SK-N-MC (cell line): ENCODE data around the gene SHROOM4.

Source experiments
- DNase-seq: peaks from one replicate; pipeline ENCODE4 v3.0.0-alpha.2; 2011; ENCODE audit warnings: low read depth, low spot score
- H3K27ac ChIP-seq: fragments of 200-600 bp; sonication (generic); 2 replicates; pipeline ENCODE4 v1.5.1; 2016; ENCODE audit warnings: mixed run types
- H3K36me3 ChIP-seq: fragments of 200-600 bp; sonication (generic); 2 replicates; pipeline ENCODE4 v1.6.1; 2017; ENCODE audit warnings: antibody characterized with exemption, low read length, mixed read lengths; ENCODE audit not compliant: insufficient read depth
- H3K4me3 ChIP-seq: fragments of 200-600 bp; sonication (generic); 2 replicates; pipeline ENCODE4 v1.5.1; 2016
- H3K9ac ChIP-seq: fragments of 200-600 bp; sonication (generic); 2 replicates; pipeline ENCODE4 v1.8.0; 2017; ENCODE audit warnings: mixed run types, mixed read lengths; ENCODE audit not compliant: insufficient read length
- H3K9me3 ChIP-seq: fragments of 200-600 bp; sonication (generic); 2 replicates; pipeline ENCODE4 v1.6.1; 2017; ENCODE audit warnings: low read depth, mild to moderate bottlenecking, antibody characterized with exemption, low read length, moderate library complexity, mixed read lengths
- EZH2 ChIP-seq: fragments of 200-600 bp; sonication (generic); IDR thresholded peaks from one replicate; pipeline ENCODE4 v1.6.1; 2017; ENCODE audit warnings: antibody characterized with exemption
- FOXP2 ChIP-seq: optimal IDR thresholded peaks from 2 replicates; pipeline ENCODE3; 2011; ENCODE audit warnings: mild to moderate bottlenecking, moderate library complexity; ENCODE audit not compliant: insufficient read depth; ENCODE audit errors: extremely low read length, control extremely low read depth
- POLR2AphosphoS5 ChIP-seq: IDR thresholded peaks from 2 replicates; pipeline ENCODE4 v1.6.1; 2012; ENCODE audit warnings: mild to moderate bottlenecking, low read depth, low read length, borderline replicate concordance

Gene SHROOM4

DNA sequence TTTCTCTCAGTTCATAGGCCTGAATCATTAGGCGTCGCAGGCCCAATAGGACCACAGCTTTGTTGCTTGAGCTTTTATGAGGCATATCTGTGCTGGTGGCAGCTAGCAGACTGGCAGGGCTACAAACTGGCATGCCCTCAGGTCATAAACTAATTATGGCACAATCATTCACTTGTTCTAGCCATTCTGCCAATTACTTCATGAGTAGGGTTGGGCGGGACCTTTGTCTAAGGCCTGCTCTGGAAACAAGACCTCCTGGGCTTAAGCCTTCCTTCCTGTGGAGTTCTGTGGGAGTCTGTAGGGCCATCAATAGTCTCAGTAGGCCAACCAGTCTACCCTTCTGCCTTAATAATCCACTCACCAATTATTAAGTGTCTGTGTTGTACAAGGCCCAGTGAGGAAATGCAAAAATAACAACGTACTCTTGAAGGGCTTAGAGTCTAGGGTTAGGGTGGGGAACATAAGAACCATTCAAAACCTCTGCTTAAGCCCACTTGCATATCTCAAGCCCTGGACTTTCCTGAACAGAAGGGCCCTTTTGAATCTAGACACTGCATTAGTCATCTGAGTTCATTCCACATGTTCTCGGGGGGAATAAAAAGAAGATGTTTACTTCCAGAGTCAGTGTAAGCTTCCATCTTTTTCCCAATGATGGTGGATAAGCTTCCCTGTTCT lies 44.5 kb downstream of the SHROOM4 start:
- Histone ChIP-seq H3K36me3 (no peaks in the 10 kb centered on the region), H3K9me3 (no peaks in the 10 kb centered on the region), H3K27ac (no peak overlapping the region), H3K9ac (no peak overlapping the region), H3K4me3 (no peak overlapping the region)
- DNase-seq: no peak
- TF ChIP-seq EZH2 (no peak), FOXP2 (no peak), POLR2AphosphoS5 (no peak)

DNA sequence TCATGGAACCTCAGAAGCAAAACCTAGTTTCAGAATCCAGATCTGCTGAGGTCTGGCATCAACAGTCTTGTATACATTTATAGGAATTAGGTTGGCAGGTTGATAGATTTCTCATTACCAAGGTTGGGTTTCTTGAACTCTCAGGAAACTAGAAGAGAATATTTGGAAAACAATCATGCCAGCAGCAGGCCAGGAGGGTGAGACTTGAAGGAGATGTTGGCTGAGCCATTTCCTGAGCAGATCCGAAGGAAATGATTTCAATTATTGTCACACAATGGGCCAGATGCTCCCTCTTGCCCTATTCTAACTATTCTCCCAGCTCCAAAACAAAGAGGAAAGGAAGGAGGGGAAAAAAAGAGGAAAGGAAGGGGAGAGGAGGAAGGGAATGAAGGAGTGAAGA lies 45.2 kb downstream of the SHROOM4 start:
- Histone ChIP-seq H3K4me3 (no peak overlapping the region), H3K27ac (no peak overlapping the region), H3K36me3 (no peaks in the 10 kb centered on the region), H3K9me3 (no peaks in the 10 kb centered on the region), H3K9ac (no peak overlapping the region)
- no peak for DNase-seq
- no peak for TF ChIP-seq POLR2AphosphoS5
- no peak for TF ChIP-seq EZH2
- TF ChIP-seq FOXP2: no peak

DNA sequence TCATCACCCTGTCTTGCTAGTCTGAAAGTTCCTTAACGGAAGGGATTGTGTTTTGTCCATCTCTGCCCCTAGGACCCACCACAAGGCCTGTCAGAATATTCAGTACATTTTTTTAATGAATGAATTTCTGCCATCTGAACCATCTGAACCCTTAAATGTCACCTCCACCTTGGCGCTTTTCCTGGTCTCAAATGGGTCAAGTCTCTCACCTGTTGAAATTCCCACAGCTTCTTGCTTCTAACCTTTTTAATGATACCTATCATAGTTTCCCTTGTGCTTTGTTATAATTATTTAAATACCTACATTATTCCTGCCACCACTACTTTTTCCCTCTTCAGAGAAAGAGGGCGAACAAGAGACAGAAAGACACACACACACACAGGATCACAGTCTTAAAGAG lies 48.0 kb downstream of the SHROOM4 start:
- H3K9ac ChIP-seq: no peak overlapping the region
- TF ChIP-seq POLR2AphosphoS5: no peak
- TF ChIP-seq FOXP2: no peak
- no peak for TF ChIP-seq EZH2
- DNase-seq: no peak
- no peaks in the 10 kb centered on the region for H3K9me3 ChIP-seq
- no peak overlapping the region for H3K4me3 ChIP-seq
- H3K36me3 ChIP-seq: no peaks in the 10 kb centered on the region
- H3K27ac ChIP-seq: peak overlapping the region; percentile 54; the same call in 1 of the 2 replicates

DNA sequence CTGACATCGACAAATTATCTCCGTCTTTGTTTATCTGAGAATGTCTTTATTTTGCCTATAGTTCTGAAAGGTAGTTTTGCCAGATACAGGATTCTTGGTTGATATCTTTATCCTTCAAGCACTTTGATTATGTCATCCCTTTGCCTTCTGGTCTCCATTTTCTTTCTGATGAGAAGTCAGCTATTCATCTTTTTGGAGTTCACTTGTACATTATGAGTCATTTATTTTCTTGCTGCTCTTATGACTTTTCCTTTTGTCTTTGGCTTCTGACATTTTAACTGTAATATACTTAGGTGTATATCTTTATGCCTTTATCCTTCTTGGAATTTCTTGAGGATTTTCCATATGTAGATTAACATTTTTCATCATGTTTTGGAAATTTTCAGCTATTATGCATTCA lies 51.4 kb downstream of the SHROOM4 start:
- Histone ChIP-seq H3K4me3 (no peak overlapping the region), H3K27ac (no peak overlapping the region), H3K36me3 (no peaks in the 10 kb centered on the region), H3K9ac (no peak overlapping the region), H3K9me3 (no peaks in the 10 kb centered on the region)
- TF ChIP-seq EZH2 (no peak), FOXP2 (no peak), POLR2AphosphoS5 (no peak)
- DNase-seq: no peak

DNA sequence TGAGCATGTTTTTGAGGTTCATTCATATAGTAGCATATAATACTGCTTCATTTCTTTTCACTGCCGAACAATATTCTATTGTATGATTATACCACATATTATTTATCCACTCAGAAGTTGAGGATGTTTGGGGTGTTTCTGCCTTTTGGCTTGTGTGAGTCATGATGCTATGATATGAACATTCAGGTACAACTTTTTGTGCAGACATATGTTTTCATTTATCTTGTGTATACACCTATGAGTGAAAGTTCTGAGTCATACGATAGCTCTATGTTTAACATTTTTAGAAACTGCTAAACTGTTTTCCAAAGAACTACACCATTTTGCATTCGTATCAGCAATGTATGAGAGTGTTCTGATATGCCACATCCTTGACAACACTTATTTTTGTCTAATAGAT lies 57.7 kb downstream of the SHROOM4 start:
- TF ChIP-seq EZH2 (no peak), FOXP2 (no peak), POLR2AphosphoS5 (no peak)
- no peak overlapping the region for H3K27ac ChIP-seq
- no peaks in the 10 kb centered on the region for H3K9me3 ChIP-seq
- H3K9ac ChIP-seq: no peak overlapping the region
- no peak overlapping the region for H3K4me3 ChIP-seq
- no peak for DNase-seq
- no peaks in the 10 kb centered on the region for H3K36me3 ChIP-seq

DNA sequence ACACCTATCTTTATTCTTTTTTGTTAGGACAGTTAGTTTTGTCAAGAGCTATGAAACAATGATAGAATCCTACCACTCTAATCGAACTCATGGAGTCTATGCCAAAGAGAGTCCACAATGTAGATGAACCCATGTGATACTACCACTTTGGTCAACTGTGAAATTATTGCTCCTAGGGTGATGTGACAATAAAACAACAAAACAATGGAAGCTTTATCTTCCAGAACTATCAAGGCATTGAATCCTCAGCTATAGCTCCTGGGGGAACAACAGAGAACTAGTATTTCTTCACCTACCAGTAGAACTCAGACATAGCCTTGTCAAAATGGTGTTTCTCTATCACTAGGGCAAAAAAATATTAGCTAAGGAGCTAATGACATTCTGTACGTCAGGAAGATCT lies 62.9 kb downstream of the SHROOM4 start:
- DNase-seq: no peak
- TF ChIP-seq POLR2AphosphoS5 (no peak), FOXP2 (no peak), EZH2 (no peak)
- Histone ChIP-seq H3K4me3 (no peak overlapping the region), H3K27ac (no peak overlapping the region), H3K9ac (no peak overlapping the region), H3K36me3 (no peaks in the 10 kb centered on the region), H3K9me3 (no peaks in the 10 kb centered on the region)

DNA sequence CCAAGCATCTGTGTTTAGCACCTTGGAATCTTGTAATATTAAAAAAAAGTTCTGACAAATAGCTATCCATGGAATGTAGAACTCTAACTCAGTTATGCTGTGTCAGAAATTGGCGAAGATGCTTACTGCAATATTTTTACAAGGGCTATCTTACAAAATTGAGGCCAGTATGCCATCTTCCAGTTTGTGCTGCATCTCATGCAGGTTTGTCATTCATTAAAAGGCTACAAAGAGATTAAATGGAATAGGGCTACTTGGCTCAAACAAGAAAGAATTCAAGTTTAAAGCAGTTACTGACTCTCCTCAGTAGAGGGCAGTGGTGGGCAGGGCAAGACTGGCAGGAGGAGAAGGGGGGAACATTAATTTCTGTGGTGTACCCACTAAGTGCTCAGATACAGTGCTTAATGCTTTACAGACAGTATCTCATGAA lies 66.5 kb downstream of the SHROOM4 start:
- no peak for TF ChIP-seq POLR2AphosphoS5
- TF ChIP-seq FOXP2: no peak
- DNase-seq: no peak
- Histone ChIP-seq H3K27ac (no peak overlapping the region), H3K4me3 (no peak overlapping the region), H3K9me3 (no peaks in the 10 kb centered on the region), H3K36me3 (no peaks in the 10 kb centered on the region), H3K9ac (no peak overlapping the region)

DNA sequence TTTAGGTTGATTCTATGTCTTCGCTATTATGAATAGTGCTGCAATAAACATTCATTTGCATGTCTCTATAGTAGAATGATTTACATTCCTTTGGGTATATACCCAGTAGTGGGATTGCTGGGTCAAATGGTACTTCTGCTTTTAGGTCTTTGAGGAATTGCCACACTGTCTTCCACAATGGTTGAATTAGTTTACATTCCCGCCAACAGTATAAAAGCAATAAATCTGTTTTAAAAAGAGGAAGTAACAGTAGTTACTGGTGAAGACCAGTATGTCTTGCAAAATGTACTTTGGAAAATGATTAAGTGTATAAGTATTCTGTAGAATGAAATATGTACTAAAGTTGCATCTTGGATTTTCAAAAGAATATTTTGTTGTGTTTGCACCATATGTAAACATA lies 77.3 kb downstream of the SHROOM4 start:
- TF ChIP-seq EZH2 (no peak), FOXP2 (no peak), POLR2AphosphoS5 (no peak)
- Histone ChIP-seq H3K27ac (no peak overlapping the region), H3K9ac (no peak overlapping the region), H3K4me3 (no peak overlapping the region), H3K36me3 (no peaks in the 10 kb centered on the region), H3K9me3 (no peaks in the 10 kb centered on the region)
- no peak for DNase-seq

DNA sequence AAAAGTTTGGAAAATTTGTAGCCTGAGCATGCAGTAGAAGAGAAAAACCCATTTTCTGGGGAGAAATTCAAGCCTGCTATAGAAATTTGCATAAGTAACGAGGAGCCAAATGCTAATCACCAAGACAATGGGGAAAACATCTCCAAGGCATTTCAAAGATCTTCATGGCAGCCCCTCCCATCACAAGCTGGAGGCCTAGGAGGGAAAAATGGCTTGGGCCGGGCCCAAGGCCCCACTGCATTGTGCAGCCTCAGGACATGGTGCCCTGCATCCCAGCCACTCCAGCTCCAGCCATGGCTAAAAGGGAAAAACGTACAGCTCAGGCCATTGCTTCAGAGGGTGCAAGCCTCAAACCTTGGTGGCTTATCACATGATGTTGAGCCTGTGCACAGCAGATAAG lies 87.7 kb downstream of the SHROOM4 start:
- Histone ChIP-seq H3K4me3 (no peak overlapping the region), H3K27ac (no peak overlapping the region)
- DNase-seq: no peak

More for the DNA sequence above, 87.7 kb downstream of the SHROOM4 start:
- Histone ChIP-seq H3K9ac (no peak overlapping the region), H3K36me3 (no peaks in the 10 kb centered on the region), H3K9me3 (no peaks in the 10 kb centered on the region)
- TF ChIP-seq FOXP2 (no peak), EZH2 (no peak), POLR2AphosphoS5 (no peak)
